ENCODE data around the gene PGA5.

Gene PGA5

DNA sequence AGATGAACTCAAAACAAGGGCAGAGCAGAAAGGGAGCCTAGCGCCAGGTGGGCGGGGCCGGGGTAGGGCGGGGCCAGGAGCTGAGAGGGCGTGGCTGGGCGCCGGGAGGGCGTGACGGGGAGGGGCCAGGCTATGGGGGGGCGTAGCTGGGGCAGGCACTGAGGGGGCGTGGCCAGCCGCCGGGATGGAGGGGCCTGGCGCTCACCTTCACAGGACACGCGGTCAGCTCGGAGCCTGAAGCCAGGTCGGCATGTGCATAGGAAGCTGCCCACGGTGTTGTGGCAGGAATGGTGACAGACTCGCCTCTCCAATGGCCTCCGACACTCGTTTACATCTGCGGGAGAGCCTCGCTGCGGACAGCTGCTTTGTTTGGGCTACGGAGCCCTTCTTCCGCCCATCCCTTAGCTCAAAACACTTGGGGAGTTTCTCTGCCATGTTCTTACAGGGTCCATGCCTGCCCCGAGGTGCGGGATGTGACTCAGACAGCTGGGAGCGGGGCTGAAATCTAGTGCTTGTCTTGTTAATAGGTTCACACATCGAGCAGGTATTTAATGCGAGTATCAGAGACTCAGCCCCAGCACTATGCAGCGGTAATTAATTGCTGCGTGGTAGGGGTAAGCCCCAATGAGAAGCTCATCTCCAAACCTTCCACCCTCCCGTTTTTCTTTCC is 40.7 kb downstream of the PGA5 start:
- H3K36me3 ChIP-seq (ENCODE audit: control insufficient read depth, insufficient read depth, low read length): peaks cover 58% of the 10 kb centered on the region
- no peaks in the 10 kb centered on the region for H3K9me3 ChIP-seq (ENCODE audit: control insufficient read depth, insufficient read depth, low read length)
- peak overlapping the region; percentile 59 for H3K27ac ChIP-seq (ENCODE audit: low read depth, low read length)
- H3K9ac ChIP-seq (ENCODE audit: low read depth, low read length): no peak overlapping the region
- peaks cover 19% of the 10 kb centered on the region for H3K4me1 ChIP-seq (ENCODE audit: control insufficient read depth, insufficient read depth, low read length)
- no peaks in the 10 kb centered on the region for H3K27me3 ChIP-seq (ENCODE audit: control insufficient read depth, insufficient read depth, low read length)
- H3K4me3 ChIP-seq (ENCODE audit: low read depth, low read length): peak overlapping the region; percentile 40; the same call in 1 of the 2 replicates

DNA sequence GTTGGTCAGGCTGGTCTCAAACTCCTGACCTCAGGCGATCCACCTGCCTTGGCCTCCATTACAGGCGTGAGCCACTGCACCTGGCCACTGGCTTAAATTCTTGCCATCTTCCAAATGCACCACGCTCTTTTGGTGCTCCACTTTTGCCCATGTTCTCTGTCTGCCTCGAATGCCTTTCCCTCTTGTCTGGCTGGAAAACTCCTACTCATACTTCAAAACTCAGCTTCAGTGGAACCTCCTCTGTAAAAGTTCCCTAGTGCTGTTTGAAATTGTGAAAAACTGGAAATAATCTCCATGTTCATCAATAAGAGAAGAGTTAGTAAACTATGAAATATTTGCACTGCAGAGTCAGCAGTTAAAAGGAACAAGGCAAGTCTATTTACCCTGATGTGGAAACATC is 42.6 kb downstream of the PGA5 start:
- Histone ChIP-seq H3K4me3 (ENCODE audit: low read depth, low read length) (no peak overlapping the region), H3K9me3 (ENCODE audit: control insufficient read depth, insufficient read depth, low read length) (no peaks in the 10 kb centered on the region), H3K4me1 (ENCODE audit: control insufficient read depth, insufficient read depth, low read length) (peaks cover 19% of the 10 kb centered on the region), H3K27me3 (ENCODE audit: control insufficient read depth, insufficient read depth, low read length) (no peaks in the 10 kb centered on the region), H3K27ac (ENCODE audit: low read depth, low read length) (no peak overlapping the region), H3K36me3 (ENCODE audit: control insufficient read depth, insufficient read depth, low read length) (peaks cover 55% of the 10 kb centered on the region), H3K9ac (ENCODE audit: low read depth, low read length) (no peak overlapping the region)

DNA sequence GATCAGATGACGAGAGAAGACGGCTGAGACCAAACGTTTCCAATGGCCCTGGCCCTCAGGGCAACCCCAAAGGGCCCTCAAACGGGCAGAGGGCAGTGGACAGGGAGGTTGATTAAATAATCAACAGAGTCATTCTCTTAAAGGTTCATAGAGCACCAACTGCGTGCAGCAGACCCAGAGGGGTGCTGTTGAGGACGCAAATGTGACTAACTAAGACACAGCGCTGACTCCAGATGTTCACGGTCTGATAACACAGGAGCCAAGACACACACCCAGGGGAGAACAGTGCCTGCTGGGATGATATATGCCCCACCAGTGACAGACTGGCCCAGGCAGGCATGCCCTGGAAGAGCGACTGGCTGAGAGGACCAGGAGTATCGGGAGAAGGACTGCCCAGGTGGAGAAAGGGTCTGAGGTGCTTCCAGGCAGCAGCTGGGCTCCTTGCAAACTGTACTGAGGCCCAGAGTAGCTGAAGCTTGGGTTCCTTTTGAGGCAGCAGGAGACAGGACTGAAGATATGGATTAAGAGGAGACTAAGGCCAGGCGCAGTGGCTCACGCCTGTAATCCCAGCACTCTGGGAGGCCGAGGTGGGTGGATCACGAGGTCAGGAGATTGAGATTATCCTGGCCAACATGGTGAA is 46.5 kb downstream of the PGA5 start:
- Histone ChIP-seq H3K36me3 (ENCODE audit: control insufficient read depth, insufficient read depth, low read length) (peaks cover 43% of the 10 kb centered on the region), H3K9me3 (ENCODE audit: control insufficient read depth, insufficient read depth, low read length) (no peaks in the 10 kb centered on the region), H3K27ac (ENCODE audit: low read depth, low read length) (no peak overlapping the region), H3K9ac (ENCODE audit: low read depth, low read length) (no peak overlapping the region), H3K27me3 (ENCODE audit: control insufficient read depth, insufficient read depth, low read length) (no peaks in the 10 kb centered on the region), H3K4me1 (ENCODE audit: control insufficient read depth, insufficient read depth, low read length) (no peaks in the 10 kb centered on the region), H3K4me3 (ENCODE audit: low read depth, low read length) (no peak overlapping the region)

DNA sequence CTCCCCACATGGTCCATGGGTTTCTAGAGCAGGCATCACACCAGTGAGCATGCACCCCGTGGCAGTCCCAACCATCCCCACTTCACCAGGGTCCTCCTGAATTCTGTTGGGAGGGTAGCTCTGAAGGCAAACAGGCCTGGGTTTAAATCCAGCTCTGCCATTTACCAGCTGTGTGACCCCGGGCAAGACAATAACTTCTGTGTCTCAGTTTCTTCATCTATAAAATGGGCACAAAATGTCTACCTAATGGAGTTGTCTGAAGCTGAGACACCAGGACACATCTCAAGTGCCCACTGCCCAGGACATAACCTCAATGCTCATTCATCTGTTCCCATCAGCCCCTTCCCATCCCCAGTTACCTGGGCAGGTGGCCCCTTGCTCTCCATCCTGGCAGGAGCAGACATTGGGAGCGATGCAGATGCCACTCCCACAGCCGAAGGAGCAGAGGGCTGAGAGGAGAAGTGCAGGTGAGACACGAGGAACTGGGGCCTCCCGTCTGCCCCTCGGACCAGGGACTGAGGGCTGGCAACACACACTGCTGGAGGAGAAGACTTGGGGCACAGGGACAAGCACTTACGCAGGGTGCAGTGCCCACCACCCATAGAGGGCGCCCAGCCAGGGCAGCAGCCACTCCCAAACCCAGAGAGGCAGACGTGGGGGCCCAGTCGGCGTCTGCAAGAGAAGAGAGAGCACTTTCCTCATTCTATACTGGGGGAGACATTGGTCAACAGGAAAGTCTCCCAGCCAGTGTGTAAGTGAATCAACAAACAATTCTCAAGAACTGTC is 50.1 kb downstream of the PGA5 start:
- H3K9ac ChIP-seq (ENCODE audit: low read depth, low read length): no peak overlapping the region
- H3K4me3 ChIP-seq (ENCODE audit: low read depth, low read length): no peak overlapping the region
- peaks cover 7% of the 10 kb centered on the region; the same call in 1 of the 2 replicates for H3K4me1 ChIP-seq (ENCODE audit: control insufficient read depth, insufficient read depth, low read length)
- no peak overlapping the region for H3K27ac ChIP-seq (ENCODE audit: low read depth, low read length)
- H3K9me3 ChIP-seq (ENCODE audit: control insufficient read depth, insufficient read depth, low read length): no peaks in the 10 kb centered on the region
- peaks cover 11% of the 10 kb centered on the region for H3K27me3 ChIP-seq (ENCODE audit: control insufficient read depth, insufficient read depth, low read length)
- H3K36me3 ChIP-seq (ENCODE audit: control insufficient read depth, insufficient read depth, low read length): peaks cover 16% of the 10 kb centered on the region

DNA sequence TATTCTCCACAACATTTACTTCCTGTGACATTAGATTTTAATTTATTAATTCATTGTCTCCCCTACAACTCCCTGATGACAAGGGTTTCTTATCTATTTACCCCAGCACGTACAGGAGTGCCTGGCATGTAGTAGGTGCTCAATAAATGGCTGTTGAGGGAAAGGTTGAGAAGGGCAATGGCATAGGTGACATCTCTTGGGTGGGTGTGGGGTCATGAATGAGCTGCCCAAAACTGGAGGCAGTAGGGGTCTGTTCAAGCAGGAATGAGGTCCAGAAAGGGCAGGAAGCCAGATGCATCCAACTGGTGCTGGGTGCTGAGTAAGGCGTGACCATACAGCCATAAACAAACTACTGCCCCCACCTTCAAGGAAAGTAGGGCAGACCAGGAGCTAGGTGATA is 51.4 kb downstream of the PGA5 start:
- Histone ChIP-seq H3K27me3 (ENCODE audit: control insufficient read depth, insufficient read depth, low read length) (peaks cover 11% of the 10 kb centered on the region), H3K36me3 (ENCODE audit: control insufficient read depth, insufficient read depth, low read length) (peaks cover 16% of the 10 kb centered on the region), H3K4me3 (ENCODE audit: low read depth, low read length) (no peak overlapping the region), H3K27ac (ENCODE audit: low read depth, low read length) (no peak overlapping the region), H3K4me1 (ENCODE audit: control insufficient read depth, insufficient read depth, low read length) (peaks cover 7% of the 10 kb centered on the region; the same call in 1 of the 2 replicates), H3K9me3 (ENCODE audit: control insufficient read depth, insufficient read depth, low read length) (no peaks in the 10 kb centered on the region), H3K9ac (ENCODE audit: low read depth, low read length) (no peak overlapping the region)

DNA sequence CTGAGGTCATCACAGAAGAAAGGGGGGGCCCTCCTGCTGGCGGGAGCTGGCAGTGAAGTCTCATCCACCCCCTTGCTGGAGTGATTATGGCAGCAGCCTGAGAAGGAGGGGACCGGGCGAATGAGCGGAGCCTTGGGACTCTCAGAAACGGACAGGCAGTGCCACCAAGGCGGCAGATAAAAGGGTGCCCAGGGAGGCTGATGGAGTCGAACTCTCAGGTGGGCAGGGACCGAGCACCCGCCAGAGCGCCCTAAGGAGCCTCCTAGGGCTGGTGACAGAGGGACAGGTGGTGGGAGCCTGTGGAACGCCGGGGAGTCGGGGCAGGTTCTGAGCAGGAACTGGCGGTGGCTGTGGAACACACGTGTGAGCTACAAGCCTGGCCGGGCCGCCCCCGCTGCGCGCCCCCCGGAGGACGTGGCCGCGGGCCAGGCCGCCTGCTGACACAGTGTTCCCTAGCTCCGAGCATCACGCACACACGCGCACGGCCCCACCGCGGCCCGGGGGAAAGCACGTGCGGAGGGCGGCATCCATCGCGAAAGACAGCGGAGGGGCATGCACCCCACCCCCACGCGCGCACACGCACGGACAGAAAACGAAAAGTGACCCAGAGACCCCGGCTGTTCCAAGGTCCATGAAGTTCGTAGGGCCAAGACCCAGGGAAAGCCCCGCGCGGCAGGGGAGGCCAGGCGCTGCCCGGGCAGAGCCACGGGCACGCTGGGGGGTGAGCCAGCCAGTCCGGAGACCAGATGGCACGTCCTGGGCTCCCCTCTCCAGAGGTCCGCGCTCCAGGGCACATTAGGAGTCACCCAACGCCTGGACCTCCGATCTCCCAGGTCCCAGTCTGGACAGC is 53.1 kb downstream of the PGA5 start:
- peak overlapping the region; percentile 91 for H3K4me3 ChIP-seq (ENCODE audit: low read depth, low read length)
- peaks cover 11% of the 10 kb centered on the region for H3K27me3 ChIP-seq (ENCODE audit: control insufficient read depth, insufficient read depth, low read length)
- H3K36me3 ChIP-seq (ENCODE audit: control insufficient read depth, insufficient read depth, low read length): peaks cover 23% of the 10 kb centered on the region
- peaks cover 17% of the 10 kb centered on the region; the same call in 1 of the 2 replicates for H3K4me1 ChIP-seq (ENCODE audit: control insufficient read depth, insufficient read depth, low read length)
- H3K9me3 ChIP-seq (ENCODE audit: control insufficient read depth, insufficient read depth, low read length): no peaks in the 10 kb centered on the region
- peak overlapping the region; percentile 55 for H3K27ac ChIP-seq (ENCODE audit: low read depth, low read length)
- H3K9ac ChIP-seq (ENCODE audit: low read depth, low read length): peak overlapping the region; percentile 89

DNA sequence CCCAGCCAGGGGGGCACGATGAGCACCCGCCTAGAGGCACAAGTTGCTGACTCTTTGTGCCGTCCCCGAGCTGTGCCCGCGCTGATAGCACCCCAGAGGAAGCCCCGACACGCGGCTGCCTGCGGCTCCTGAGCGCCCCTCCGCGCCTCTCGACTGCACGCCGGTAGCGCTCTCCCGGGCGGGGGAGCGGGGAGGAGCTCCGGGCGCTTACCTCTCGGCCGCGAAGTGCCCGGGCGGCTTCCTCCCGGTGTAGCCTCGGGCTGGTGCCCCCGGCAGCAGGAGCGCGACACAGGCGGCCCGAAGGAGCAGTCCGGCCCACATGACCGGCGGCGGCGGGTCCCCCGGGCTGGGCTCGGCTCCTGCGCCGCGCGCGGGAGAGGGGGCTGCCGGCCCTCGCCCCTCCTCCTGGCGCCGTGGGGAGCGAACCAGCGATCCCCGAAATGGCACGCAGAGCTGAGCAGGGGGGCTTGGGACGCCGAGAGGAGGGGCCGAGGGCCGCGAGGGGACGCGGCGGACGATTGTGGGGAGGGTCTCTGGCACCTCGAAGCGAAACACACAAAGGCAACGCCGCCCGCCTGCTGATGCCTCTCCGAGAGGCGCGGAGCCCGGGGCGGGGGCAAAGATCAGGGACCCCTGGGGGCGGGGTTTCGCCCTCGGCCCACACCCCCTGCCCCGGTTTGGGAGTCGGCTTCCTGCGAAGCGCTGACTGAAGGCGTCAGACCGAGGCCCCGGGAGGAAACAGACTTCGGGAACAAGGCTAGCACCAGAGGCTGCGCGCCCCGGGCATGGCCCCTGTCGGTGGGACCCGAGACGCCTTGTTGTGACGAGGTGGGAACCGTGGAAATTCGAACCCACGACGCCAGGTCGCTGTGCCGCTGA is 54.0 kb downstream of the PGA5 start, which contains the start of gene VWCE:
Gene VWCE, minus strand, starts transcription at position 600 of the 879 bp plus-strand sequence. Its CDS starts 279 bp downstream, at position 321.
- Histone ChIP-seq H3K4me3 (ENCODE audit: low read depth, low read length) (peak within 1 kb of the TSS; percentile 91), H3K9ac (ENCODE audit: low read depth, low read length) (peak within 1 kb of the TSS; percentile 89), H3K9me3 (ENCODE audit: control insufficient read depth, insufficient read depth, low read length) (no peaks in the 10 kb centered on the region), H3K27me3 (ENCODE audit: control insufficient read depth, insufficient read depth, low read length) (peaks cover 11% of the 10 kb centered on the region), H3K4me1 (ENCODE audit: control insufficient read depth, insufficient read depth, low read length) (peaks cover 17% of the 10 kb centered on the region; the same call in 1 of the 2 replicates), H3K36me3 (ENCODE audit: control insufficient read depth, insufficient read depth, low read length) (peaks cover 32% of the 10 kb centered on the region), H3K27ac (ENCODE audit: low read depth, low read length) (peak within 1 kb of the TSS; percentile 55)

DNA sequence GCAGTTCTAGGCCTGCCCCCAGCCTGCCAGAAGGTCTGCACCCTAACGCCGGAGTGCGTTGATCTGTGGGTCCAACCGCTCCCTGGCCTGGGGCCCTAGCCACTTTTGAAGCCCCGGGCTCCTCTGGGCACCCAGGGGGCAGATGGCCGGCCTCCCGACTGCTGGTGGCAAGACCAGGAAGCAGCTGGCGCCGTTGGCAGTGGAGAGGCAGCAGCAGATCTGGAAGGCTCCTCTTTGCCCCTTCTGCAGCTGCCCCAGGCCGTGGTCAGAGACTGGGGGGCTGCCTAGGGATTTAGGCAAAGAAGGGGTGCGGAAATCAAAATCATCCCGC is 54.6 kb downstream of the PGA5 start:
- H3K9me3 ChIP-seq (ENCODE audit: control insufficient read depth, insufficient read depth, low read length): no peaks in the 10 kb centered on the region
- H3K4me1 ChIP-seq (ENCODE audit: control insufficient read depth, insufficient read depth, low read length): peaks cover 17% of the 10 kb centered on the region; the same call in 1 of the 2 replicates
- peak overlapping the region; percentile 91 for H3K4me3 ChIP-seq (ENCODE audit: low read depth, low read length)
- H3K36me3 ChIP-seq (ENCODE audit: control insufficient read depth, insufficient read depth, low read length): peaks cover 38% of the 10 kb centered on the region
- peaks cover 11% of the 10 kb centered on the region for H3K27me3 ChIP-seq (ENCODE audit: control insufficient read depth, insufficient read depth, low read length)
- H3K27ac ChIP-seq (ENCODE audit: low read depth, low read length): peak overlapping the region; percentile 55
- H3K9ac ChIP-seq (ENCODE audit: low read depth, low read length): peak overlapping the region; percentile 4; the same call in 1 of the 2 replicates

DNA sequence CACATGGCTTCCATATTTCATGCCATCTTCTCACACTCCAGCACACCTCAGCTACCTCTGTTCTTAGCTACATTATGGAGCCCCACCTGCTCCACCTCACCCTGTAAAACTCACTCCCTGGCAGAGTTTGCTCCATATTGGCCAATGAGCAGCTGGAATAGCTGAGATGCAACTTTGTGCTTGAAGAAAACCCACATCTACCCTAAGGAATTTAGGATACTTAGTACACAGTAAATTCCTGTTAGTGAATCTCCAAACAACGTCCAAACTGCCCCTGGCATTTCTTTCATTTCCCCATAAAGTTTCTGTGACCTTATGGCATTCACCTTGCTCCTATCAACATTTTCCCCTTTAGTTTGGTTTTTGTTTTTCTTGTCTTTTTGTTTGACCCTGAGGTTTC is 56.4 kb downstream of the PGA5 start:
- H3K9me3 ChIP-seq (ENCODE audit: control insufficient read depth, insufficient read depth, low read length): no peaks in the 10 kb centered on the region
- H3K36me3 ChIP-seq (ENCODE audit: control insufficient read depth, insufficient read depth, low read length): peaks cover 52% of the 10 kb centered on the region
- H3K4me3 ChIP-seq (ENCODE audit: low read depth, low read length): no peak overlapping the region
- peaks cover 11% of the 10 kb centered on the region for H3K27me3 ChIP-seq (ENCODE audit: control insufficient read depth, insufficient read depth, low read length)
- H3K9ac ChIP-seq (ENCODE audit: low read depth, low read length): no peak overlapping the region
- H3K4me1 ChIP-seq (ENCODE audit: control insufficient read depth, insufficient read depth, low read length): peaks cover 17% of the 10 kb centered on the region; the same call in 1 of the 2 replicates
- no peak overlapping the region for H3K27ac ChIP-seq (ENCODE audit: low read depth, low read length)

DNA sequence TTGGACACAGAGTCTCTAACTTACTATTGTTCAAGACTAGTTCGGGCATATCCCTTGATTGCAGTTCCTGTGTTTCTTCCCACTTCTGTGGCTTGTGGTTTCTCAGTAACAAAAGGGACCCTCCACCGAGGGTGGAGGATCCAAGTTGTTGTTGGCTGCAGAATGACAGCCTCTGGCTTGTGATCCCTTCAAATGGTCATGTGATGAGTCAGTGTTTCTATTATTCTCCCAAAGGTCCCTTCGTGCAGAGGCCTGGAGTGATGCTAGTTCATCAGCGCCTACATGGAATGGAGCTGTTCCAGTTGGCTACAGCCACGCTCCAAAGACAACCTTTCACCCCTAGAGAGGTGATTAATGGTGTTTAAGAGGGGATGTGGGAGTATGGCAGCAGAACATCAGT is 56.8 kb downstream of the PGA5 start:
- H3K9ac ChIP-seq (ENCODE audit: low read depth, low read length): no peak overlapping the region
- peaks cover 17% of the 10 kb centered on the region; the same call in 1 of the 2 replicates for H3K4me1 ChIP-seq (ENCODE audit: control insufficient read depth, insufficient read depth, low read length)
- H3K9me3 ChIP-seq (ENCODE audit: control insufficient read depth, insufficient read depth, low read length): no peaks in the 10 kb centered on the region
- H3K4me3 ChIP-seq (ENCODE audit: low read depth, low read length): no peak overlapping the region
- H3K27ac ChIP-seq (ENCODE audit: low read depth, low read length): no peak overlapping the region
- peaks cover 11% of the 10 kb centered on the region for H3K27me3 ChIP-seq (ENCODE audit: control insufficient read depth, insufficient read depth, low read length)
- H3K36me3 ChIP-seq (ENCODE audit: control insufficient read depth, insufficient read depth, low read length): peaks cover 56% of the 10 kb centered on the region

Data from HUES48 (cell line).